ENCODE data around the gene PLA2G4D. TPM values are rescaled to one million over a fixed set of nuclear protein-coding genes. Genes with fewer than 3 reads are reported as not detected.
A peak's percentile ranks its signal among the peaks of the same experiment; 100 is the strongest.

The PLA2G4D gene
- total RNA-seq, 4 donors from 2014 or later: 0.19 to 5.9 (median 0.23) TPM

- Histone ChIP-seq H3K9me3 (no peaks in the 10 kb centered on the region), H3K27ac (peak overlapping the region in 3 of 4 donors; percentile 10 to 76 (median 59)), H3K4me3 (peak overlapping the region in 2 of 4 donors; percentile 26), H3K4me1 (peaks cover 0 to 14% (median 0%) of the 10 kb centered on the region in 3 donors), H3K36me3 (no peaks in the 10 kb centered on the region), H3K27me3 (no peaks in the 10 kb centered on the region)
- DNase-seq: no peak
- TF ChIP-seq POLR2A (IDR thresholded peaks at IDR 0.05) (no peak), CTCF (IDR thresholded peaks at IDR 0.05) (no peak)
- intact Hi-C loops (cut with DNase I): no loop called here
- WGBS, 2 donors: 24% methylated on average over 5 of the region's 5 CpGs; no CpG with 5 or more reads in 1 of the 2 donors
Observed at GRCh38 chr15:42119446-42119760, 25.0 kb upstream of the PLA2G4D start.

- Histone ChIP-seq H3K27me3 (no peaks in the 10 kb centered on the region), H3K4me3 (peak overlapping the region in 2 of 4 donors; percentile 26), H3K36me3 (no peaks in the 10 kb centered on the region), H3K4me1 (peaks cover 0 to 14% (median 0%) of the 10 kb centered on the region in 3 donors), H3K27ac (peak overlapping the region in 3 of 4 donors; percentile 10 to 76 (median 59)), H3K9me3 (no peaks in the 10 kb centered on the region)
- 8 to 28% methylated on average over 10 of the region's 10 CpGs for WGBS, 2 donors
- TF ChIP-seq CTCF (IDR thresholded peaks at IDR 0.05) (no peak), POLR2A (IDR thresholded peaks at IDR 0.05) (no peak)
- DNase-seq: no peak
- intact Hi-C loops (cut with DNase I): no loop called here
Observed at GRCh38 chr15:42118650-42119445, 24.5 kb upstream of the PLA2G4D start.

- Histone ChIP-seq H3K36me3 (no peaks in the 10 kb centered on the region), H3K4me3 (no peak overlapping the region), H3K4me1 (peaks cover 0 to 12% (median 5%) of the 10 kb centered on the region in 3 donors), H3K9me3 (no peaks in the 10 kb centered on the region), H3K27ac (no peak overlapping the region), H3K27me3 (no peaks in the 10 kb centered on the region)
- no peak for DNase-seq
- intact Hi-C loops (cut with DNase I): no loop called here
- 60% methylated on average over 4 of the region's 4 CpGs for WGBS, 2 donors
- TF ChIP-seq POLR2A (IDR thresholded peaks at IDR 0.05) (no peak), CTCF (IDR thresholded peaks at IDR 0.05) (no peak)
Observed at GRCh38 chr15:42111924-42112323, 17.6 kb upstream of the PLA2G4D start.

GRCh38 chr15:42110367-42110766 is 16.0 kb upstream of the PLA2G4D start:
- H3K36me3 ChIP-seq: no peaks in the 10 kb centered on the region
- H3K9me3 ChIP-seq: no peaks in the 10 kb centered on the region
- no peaks in the 10 kb centered on the region for H3K27me3 ChIP-seq
- 56 to 57% methylated on average over 3 of the region's 3 CpGs for WGBS, 2 donors
- H3K4me3 ChIP-seq: no peak overlapping the region
- no peak for DNase-seq
- peak overlapping the region in 2 of 4 donors; percentile 28 to 52 for H3K27ac ChIP-seq
- peaks cover 0 to 27% (median 5%) of the 10 kb centered on the region in 3 donors for H3K4me1 ChIP-seq
- intact Hi-C loops (cut with DNase I): no loop called here
- TF ChIP-seq CTCF (IDR thresholded peaks at IDR 0.05) (no peak), POLR2A (IDR thresholded peaks at IDR 0.05) (no peak)

- no peak overlapping the region for H3K27ac ChIP-seq
- DNase-seq: no peak
- H3K36me3 ChIP-seq: no peaks in the 10 kb centered on the region
- H3K4me3 ChIP-seq: no peak overlapping the region
- H3K27me3 ChIP-seq: no peaks in the 10 kb centered on the region
- intact Hi-C loops (cut with DNase I): no loop called here
- H3K9me3 ChIP-seq: no peaks in the 10 kb centered on the region
- TF ChIP-seq CTCF (IDR thresholded peaks at IDR 0.05): no peak
- TF ChIP-seq POLR2A (IDR thresholded peaks at IDR 0.05): no peak
- peaks cover 0 to 30% (median 5%) of the 10 kb centered on the region in 3 donors for H3K4me1 ChIP-seq
- WGBS, 2 donors: 58 to 74% methylated on average over 3 of the region's 3 CpGs
Observed at GRCh38 chr15:42108806-42109205, 14.4 kb upstream of the PLA2G4D start.
